A549 (cell line): Measurements from ENCODE around the gene ITGAL.

ENCODE experiments used
- CEBPB ChIP-seq, 2 experiments: fragments of >200 bp in 1 of 2; sonication (Bioruptor Twin) in 1 of 2; formaldehyde crosslinking in 1 of 2; IDR thresholded peaks; 2 replicates each; pipeline ENCODE4 v1.6.1; 2012 to 2016
- POLR2A ChIP-seq: IDR thresholded peaks from 2 replicates; pipeline ENCODE4 v1.6.1; 2012; ENCODE audit warnings: mild to moderate bottlenecking, low read length
- POLR2AphosphoS2 ChIP-seq: conservative IDR thresholded peaks from 2 replicates; pipeline ENCODE4 v1.6.1; 2012; ENCODE audit warnings: low read length, improper control_type of control experiment, inconsistent platforms

GRCh38 chr16:30478766-30479478, 6.4 kb downstream of the ITGAL start:
- TF ChIP-seq POLR2AphosphoS2 = no peak
- no peak for TF ChIP-seq CEBPB (IDR thresholded peaks at IDR 0.05)
- TF ChIP-seq POLR2A = no peak
